Measurements from ENCODE around the gene COX7A2.

The COX7A2 gene

DNA sequence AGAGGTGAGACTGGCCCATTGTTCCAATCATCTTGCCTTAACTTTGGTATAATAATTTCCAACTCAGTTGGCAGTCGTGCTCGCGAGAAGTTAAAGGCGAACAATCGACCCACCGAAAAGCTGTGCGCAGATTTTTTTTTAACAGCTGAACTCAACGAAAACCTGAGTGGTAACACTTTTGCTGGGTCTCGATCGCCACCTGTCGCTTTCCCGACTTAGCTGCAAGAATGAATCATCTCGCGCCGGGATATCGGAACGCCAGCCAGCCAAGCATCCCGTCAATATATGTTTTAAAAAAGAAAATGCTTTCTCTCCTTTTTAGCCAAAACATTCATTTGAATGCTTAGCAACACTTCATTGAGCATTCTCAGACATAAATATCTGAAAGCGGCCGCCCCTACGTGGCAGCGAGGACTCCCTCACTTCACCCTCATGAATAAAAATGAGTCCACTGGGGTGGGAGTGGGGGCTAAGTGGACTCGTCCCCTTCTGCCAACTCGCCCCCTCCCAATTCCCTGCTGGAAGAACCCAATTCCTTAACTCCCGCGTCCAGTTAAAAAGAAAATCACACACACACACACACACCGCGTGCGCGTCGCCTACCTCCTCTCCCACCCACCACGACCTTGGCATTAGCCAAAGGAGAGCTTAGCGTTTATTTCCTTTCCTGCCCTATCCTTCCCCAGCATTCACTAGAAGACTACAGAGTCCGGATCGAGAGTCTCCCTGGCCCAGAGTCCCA, 39.2 kb downstream of the COX7A2 start:
- DNase-seq (ENCODE audit: low spot score): peak; percentile 66

GRCh38 chr6:75203721-75204120, 39.9 kb downstream of the COX7A2 start:
- TF ChIP-seq, protein P1, sequence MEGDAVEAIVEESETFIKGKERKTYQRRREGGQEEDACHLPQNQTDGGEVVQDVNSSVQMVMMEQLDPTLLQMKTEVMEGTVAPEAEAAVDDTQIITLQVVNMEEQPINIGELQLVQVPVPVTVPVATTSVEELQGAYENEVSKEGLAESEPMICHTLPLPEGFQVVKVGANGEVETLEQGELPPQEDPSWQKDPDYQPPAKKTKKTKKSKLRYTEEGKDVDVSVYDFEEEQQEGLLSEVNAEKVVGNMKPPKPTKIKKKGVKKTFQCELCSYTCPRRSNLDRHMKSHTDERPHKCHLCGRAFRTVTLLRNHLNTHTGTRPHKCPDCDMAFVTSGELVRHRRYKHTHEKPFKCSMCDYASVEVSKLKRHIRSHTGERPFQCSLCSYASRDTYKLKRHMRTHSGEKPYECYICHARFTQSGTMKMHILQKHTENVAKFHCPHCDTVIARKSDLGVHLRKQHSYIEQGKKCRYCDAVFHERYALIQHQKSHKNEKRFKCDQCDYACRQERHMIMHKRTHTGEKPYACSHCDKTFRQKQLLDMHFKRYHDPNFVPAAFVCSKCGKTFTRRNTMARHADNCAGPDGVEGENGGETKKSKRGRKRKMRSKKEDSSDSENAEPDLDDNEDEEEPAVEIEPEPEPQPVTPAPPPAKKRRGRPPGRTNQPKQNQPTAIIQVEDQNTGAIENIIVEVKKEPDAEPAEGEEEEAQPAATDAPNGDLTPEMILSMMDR (IDR thresholded peaks at IDR 0.05; ENCODE audit: borderline replicate concordance, control extremely low read depth, extremely low read depth, insufficient read depth, missing control alignments): no peak
- in situ Hi-C loops (cut with MboI; ENCODE audit: low sequenced_read_pairs, unreplicated experiment): loop anchor here (25.0 kb wide), 4 partner anchors 616 to 1341 kb away; no protein-coding TSS in a partner anchor
- DNase-seq (ENCODE audit: low spot score): peak; percentile 6

More for the DNA sequence above, 39.2 kb downstream of the COX7A2 start:
- TF ChIP-seq, protein P1 (IDR thresholded peaks at IDR 0.05; ENCODE audit: borderline replicate concordance, control extremely low read depth, extremely low read depth, insufficient read depth, missing control alignments): peak; percentile 42
- in situ Hi-C loops (cut with MboI; ENCODE audit: low sequenced_read_pairs, unreplicated experiment): loop anchor here (25.0 kb wide), 4 partner anchors 617 to 1342 kb away; no protein-coding TSS in a partner anchor

DNA sequence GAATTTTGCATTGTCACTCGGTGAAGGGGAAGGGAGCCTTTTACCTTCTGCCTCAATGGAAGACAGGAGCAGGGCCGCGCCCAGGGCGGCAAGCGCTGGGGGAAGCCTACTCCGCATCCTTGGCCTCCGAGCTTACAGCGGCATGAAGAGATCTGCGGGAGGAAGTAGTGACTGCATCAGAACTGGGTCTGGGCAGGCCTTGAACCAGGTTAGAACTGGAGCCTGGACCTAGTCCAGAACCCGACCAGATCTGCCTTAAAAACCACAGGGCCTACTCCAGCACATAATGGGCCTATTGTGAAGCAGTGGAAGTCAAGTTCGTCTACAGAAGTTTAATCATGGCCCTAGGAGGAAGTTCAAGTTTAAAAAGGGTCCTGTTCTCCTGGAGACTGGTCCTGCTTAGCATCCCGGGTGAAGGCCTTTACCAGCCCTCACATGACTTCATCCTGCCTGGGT, 40.9 kb downstream of the COX7A2 start:
- in situ Hi-C loops (cut with MboI; ENCODE audit: low sequenced_read_pairs, unreplicated experiment): loop anchor here (25.0 kb wide), 4 partner anchors 615 to 1340 kb away; no protein-coding TSS in a partner anchor
- peak; percentile 30 for DNase-seq (ENCODE audit: low spot score)
- TF ChIP-seq, protein P1 (IDR thresholded peaks at IDR 0.05; ENCODE audit: borderline replicate concordance, control extremely low read depth, extremely low read depth, insufficient read depth, missing control alignments): no peak

DNA sequence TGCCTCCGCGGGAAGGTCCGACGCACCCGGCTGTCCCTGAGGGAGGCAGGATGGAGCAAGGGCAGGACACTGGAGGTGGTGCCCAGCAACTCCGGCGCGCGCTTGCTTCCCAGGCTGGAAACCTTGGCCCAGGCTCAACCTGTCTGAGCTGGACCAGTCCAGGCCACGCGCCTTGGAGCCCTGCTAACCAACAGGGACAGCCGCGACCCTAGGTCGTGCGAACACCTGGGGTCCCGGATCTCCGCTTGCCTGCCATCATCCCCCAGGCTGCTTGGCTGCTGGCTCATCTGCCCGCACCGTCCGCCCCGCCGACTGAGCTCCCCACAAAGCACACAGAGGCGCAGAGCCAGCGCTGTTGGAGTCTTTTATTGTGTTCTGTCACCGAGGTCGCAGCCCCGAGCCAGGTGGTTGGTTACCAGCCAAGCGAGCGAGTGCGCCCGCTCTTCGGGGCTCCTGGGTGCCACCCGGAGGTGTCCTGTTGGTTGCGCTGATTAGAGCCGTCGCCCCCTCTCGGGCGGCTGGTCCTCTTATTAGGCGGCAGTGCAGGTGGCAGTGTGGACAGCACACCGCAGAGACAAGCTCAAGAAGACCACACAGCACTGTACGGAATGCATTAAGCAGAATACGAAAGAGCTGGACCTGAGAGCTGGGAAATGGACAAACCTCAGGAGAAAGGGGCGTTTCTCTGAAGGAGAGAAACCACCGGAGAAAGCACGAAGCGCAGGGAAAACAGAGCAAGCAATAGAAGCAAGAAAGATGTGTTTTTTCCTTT, 41.5 kb downstream of the COX7A2 start:
- in situ Hi-C loops (cut with MboI; ENCODE audit: low sequenced_read_pairs, unreplicated experiment): loop anchor here (25.0 kb wide), 4 partner anchors 615 to 1340 kb away; no protein-coding TSS in a partner anchor
- DNase-seq (ENCODE audit: low spot score): peak; percentile 6
- TF ChIP-seq, protein P1 (IDR thresholded peaks at IDR 0.05; ENCODE audit: borderline replicate concordance, control extremely low read depth, extremely low read depth, insufficient read depth, missing control alignments): no peak

- DNase-seq (ENCODE audit: low spot score): no peak
- in situ Hi-C loops (cut with MboI; ENCODE audit: low sequenced_read_pairs, unreplicated experiment): loop anchor here (25.0 kb wide), 4 partner anchors 614 to 1339 kb away; no protein-coding TSS in a partner anchor
- TF ChIP-seq, protein P1 (IDR thresholded peaks at IDR 0.05; ENCODE audit: borderline replicate concordance, control extremely low read depth, extremely low read depth, insufficient read depth, missing control alignments): no peak
These were observed 42.6 kb downstream of the COX7A2 start for GRCh38 chr6:75201021-75201420.

GRCh38 chr6:75199889-75200288, 43.7 kb downstream of the COX7A2 start:
- no peak for DNase-seq (ENCODE audit: low spot score)
- TF ChIP-seq, protein P1 (IDR thresholded peaks at IDR 0.05; ENCODE audit: borderline replicate concordance, control extremely low read depth, extremely low read depth, insufficient read depth, missing control alignments): no peak
- in situ Hi-C loops (cut with MboI; ENCODE audit: low sequenced_read_pairs, unreplicated experiment): loop anchor here (25.0 kb wide), 4 partner anchors 613 to 1338 kb away; no protein-coding TSS in a partner anchor
